ENCODE measurements around the gene ZNF777. TPM values are rescaled to one million over a fixed set of nuclear protein-coding genes. Genes with fewer than 3 reads are reported as not detected.

Gene ZNF777
- total RNA-seq, 4 donors from 2014 or later, result 6.5 to 12.4 (median 9.9) TPM

- TF ChIP-seq CTCF (IDR thresholded peaks at IDR 0.05) (no peak), POLR2A (IDR thresholded peaks at IDR 0.05) (no peak)
- Histone ChIP-seq H3K27ac (no peak overlapping the region), H3K27me3 (no peaks in the 10 kb centered on the region), H3K4me1 (no peaks in the 10 kb centered on the region), H3K36me3 (peaks cover 0 to 47% (median 0%) of the 10 kb centered on the region in 3 donors), H3K9me3 (no peaks in the 10 kb centered on the region), H3K4me3 (no peak overlapping the region)
- DNase-seq, result no peak
Observed at GRCh38 chr7:149436358-149436757, 24.5 kb downstream of the ZNF777 start.

GRCh38 chr7:149433124-149433523, 27.7 kb downstream of the ZNF777 start:
- Histone ChIP-seq H3K4me1 (no peaks in the 10 kb centered on the region), H3K4me3 (no peak overlapping the region), H3K9me3 (no peaks in the 10 kb centered on the region), H3K27me3 (no peaks in the 10 kb centered on the region), H3K36me3 (peaks cover 0 to 51% (median 0%) of the 10 kb centered on the region in 3 donors), H3K27ac (no peak overlapping the region)
- TF ChIP-seq CTCF (IDR thresholded peaks at IDR 0.05) (no peak), POLR2A (IDR thresholded peaks at IDR 0.05) (no peak)
- DNase-seq, result no peak

GRCh38 chr7:149432121-149432691, 28.7 kb downstream of the ZNF777 start:
- no peaks in the 10 kb centered on the region for H3K9me3 ChIP-seq
- no peaks in the 10 kb centered on the region for H3K4me1 ChIP-seq
- TF ChIP-seq CTCF (IDR thresholded peaks at IDR 0.05) (no peak), POLR2A (IDR thresholded peaks at IDR 0.05) (no peak)
- H3K27me3 ChIP-seq, result no peaks in the 10 kb centered on the region
- H3K4me3 ChIP-seq, result no peak overlapping the region
- DNase-seq, result no peak
- no peak overlapping the region for H3K27ac ChIP-seq
- H3K36me3 ChIP-seq, result peaks cover 0 to 51% (median 0%) of the 10 kb centered on the region in 3 donors

GRCh38 chr7:149431486-149432120, 29.3 kb downstream of the ZNF777 start:
- Histone ChIP-seq H3K4me3 (no peak overlapping the region), H3K9me3 (no peaks in the 10 kb centered on the region), H3K4me1 (no peaks in the 10 kb centered on the region), H3K27me3 (no peaks in the 10 kb centered on the region), H3K36me3 (peaks cover 0 to 49% (median 0%) of the 10 kb centered on the region in 3 donors), H3K27ac (no peak overlapping the region)
- TF ChIP-seq CTCF (IDR thresholded peaks at IDR 0.05) (no peak), POLR2A (IDR thresholded peaks at IDR 0.05) (no peak)
- DNase-seq, result no peak

GRCh38 chr7:149430192-149430591, 30.7 kb downstream of the ZNF777 start:
- no peak overlapping the region for H3K4me3 ChIP-seq
- H3K27me3 ChIP-seq, result no peaks in the 10 kb centered on the region
- no peaks in the 10 kb centered on the region for H3K9me3 ChIP-seq
- DNase-seq, result no peak
- TF ChIP-seq POLR2A (IDR thresholded peaks at IDR 0.05), result no peak
- TF ChIP-seq CTCF (IDR thresholded peaks at IDR 0.05), result no peak
- H3K27ac ChIP-seq, result no peak overlapping the region
- no peaks in the 10 kb centered on the region for H3K4me1 ChIP-seq
- H3K36me3 ChIP-seq, result peaks cover 0 to 38% (median 0%) of the 10 kb centered on the region in 3 donors
